Measurements from ENCODE around the gene PKDCC. TPM values are rescaled to one million over a fixed set of nuclear protein-coding genes. Genes with fewer than 3 reads are reported as not detected.

The PKDCC gene
- total and polyA plus RNA-seq, 7 experiments from 2014 or later = not detected

- no peak for DNase-seq
Observed at GRCh38 chr2:42059261-42059898, 11.6 kb downstream of the PKDCC start.

GRCh38 chr2:42060028-42060427 is 12.2 kb downstream of the PKDCC start:
- POLR2A ChIA-PET = no interaction called here
- peaks cover 0 to 1% (median 0%) of the 10 kb centered on the region in 7 donors for H3K4me1 Mint-ChIP-seq

More at GRCh38 chr2:42059261-42059898, 11.6 kb downstream of the PKDCC start:
- POLR2A ChIA-PET = no interaction called here
- Histone ChIP-seq H3K9me3 (ENCODE audit: control insufficient read depth in 2 of 3, low read length in 3 of 3) (no peaks in the 10 kb centered on the region), H3K27ac (ENCODE audit: low read depth, low read length) (no peak overlapping the region), H3K36me3 (ENCODE audit: control insufficient read depth in 2 of 3, insufficient read depth in 3 of 3, low read length in 3 of 3) (no peaks in the 10 kb centered on the region), H3K4me1 (ENCODE audit: control insufficient read depth in 2 of 2, insufficient read depth in 2 of 2, low read length in 2 of 2) (no peaks in the 10 kb centered on the region), H3K4me3 (ENCODE audit: low read length) (no peak overlapping the region), H3K27me3 (ENCODE audit: control insufficient read depth in 2 of 2, insufficient read depth in 2 of 2, low read length in 2 of 2) (no peaks in the 10 kb centered on the region)
- Mint-ChIP-seq H3K27ac (no peak overlapping the region), H3K9me3 (no peaks in the 10 kb centered on the region), H3K4me1 (peaks cover 0 to 1% (median 0%) of the 10 kb centered on the region in 7 donors), H3K4me3 (no peak overlapping the region), H3K27me3 (peaks cover 0 to 13% (median 0%) of the 10 kb centered on the region in 5 donors), H3K36me3 (no peaks in the 10 kb centered on the region)
- no peak for ATAC-seq
- intact Hi-C loops (cut with micrococcal nuclease) = no loop called here
- CTCF ChIA-PET = no interaction called here

GRCh38 chr2:42060718-42061619 is 13.1 kb downstream of the PKDCC start:
- intact Hi-C loops (cut with micrococcal nuclease) = no loop called here
- H3K4me3 Mint-ChIP-seq = no peak overlapping the region
- Histone ChIP-seq H3K27ac (ENCODE audit: low read depth, low read length) (no peak overlapping the region), H3K9me3 (ENCODE audit: control insufficient read depth in 2 of 3, low read length in 3 of 3) (no peaks in the 10 kb centered on the region), H3K4me1 (ENCODE audit: control insufficient read depth in 2 of 2, insufficient read depth in 2 of 2, low read length in 2 of 2) (no peaks in the 10 kb centered on the region), H3K36me3 (ENCODE audit: control insufficient read depth in 2 of 3, insufficient read depth in 3 of 3, low read length in 3 of 3) (no peaks in the 10 kb centered on the region), H3K4me3 (ENCODE audit: low read length) (no peak overlapping the region), H3K27me3 (ENCODE audit: control insufficient read depth in 2 of 2, insufficient read depth in 2 of 2, low read length in 2 of 2) (no peaks in the 10 kb centered on the region)
- CTCF ChIA-PET = no interaction called here
- DNase-seq = no peak
- ATAC-seq = peak; percentile 70
- no peaks in the 10 kb centered on the region for H3K9me3 Mint-ChIP-seq
- peaks cover 0 to 11% (median 0%) of the 10 kb centered on the region in 5 donors for H3K27me3 Mint-ChIP-seq
- no peak overlapping the region for H3K27ac Mint-ChIP-seq
- no peaks in the 10 kb centered on the region for H3K36me3 Mint-ChIP-seq
- POLR2A ChIA-PET = no interaction called here
- peaks cover 0 to 1% (median 0%) of the 10 kb centered on the region in 7 donors for H3K4me1 Mint-ChIP-seq

More at GRCh38 chr2:42060028-42060427, 12.2 kb downstream of the PKDCC start:
- CTCF ChIA-PET = no interaction called here
- H3K4me3 Mint-ChIP-seq = no peak overlapping the region
- H3K36me3 ChIP-seq (ENCODE audit: control insufficient read depth in 2 of 3, insufficient read depth in 3 of 3, low read length in 3 of 3) = no peaks in the 10 kb centered on the region
- no peaks in the 10 kb centered on the region for H3K27me3 ChIP-seq (ENCODE audit: control insufficient read depth in 2 of 2, insufficient read depth in 2 of 2, low read length in 2 of 2)
- intact Hi-C loops (cut with micrococcal nuclease) = no loop called here
- no peaks in the 10 kb centered on the region for H3K4me1 ChIP-seq (ENCODE audit: control insufficient read depth in 2 of 2, insufficient read depth in 2 of 2, low read length in 2 of 2)
- no peaks in the 10 kb centered on the region for H3K36me3 Mint-ChIP-seq
- no peaks in the 10 kb centered on the region for H3K9me3 ChIP-seq (ENCODE audit: control insufficient read depth in 2 of 3, low read length in 3 of 3)
- H3K9me3 Mint-ChIP-seq = no peaks in the 10 kb centered on the region
- H3K27ac Mint-ChIP-seq = no peak overlapping the region
- peaks cover 0 to 13% (median 0%) of the 10 kb centered on the region in 5 donors for H3K27me3 Mint-ChIP-seq
- H3K27ac ChIP-seq (ENCODE audit: low read depth, low read length) = no peak overlapping the region
- H3K4me3 ChIP-seq (ENCODE audit: low read length) = no peak overlapping the region
- ATAC-seq = no peak
- no peak for DNase-seq

- peaks cover 0 to 1% (median 0%) of the 10 kb centered on the region in 7 donors for H3K4me1 Mint-ChIP-seq
- H3K27me3 ChIP-seq (ENCODE audit: control insufficient read depth in 2 of 2, insufficient read depth in 2 of 2, low read length in 2 of 2) = no peaks in the 10 kb centered on the region
- no peaks in the 10 kb centered on the region for H3K36me3 ChIP-seq (ENCODE audit: control insufficient read depth in 2 of 3, insufficient read depth in 3 of 3, low read length in 3 of 3)
- ATAC-seq (no peak), DNase-seq (no peak)
- H3K27ac ChIP-seq (ENCODE audit: low read depth, low read length) = no peak overlapping the region
- intact Hi-C loops (cut with micrococcal nuclease) = no loop called here
- H3K36me3 Mint-ChIP-seq = no peaks in the 10 kb centered on the region
- H3K9me3 Mint-ChIP-seq = no peaks in the 10 kb centered on the region
- H3K27me3 Mint-ChIP-seq = peaks cover 0 to 7% (median 5%) of the 10 kb centered on the region in 5 donors
- no peaks in the 10 kb centered on the region for H3K4me1 ChIP-seq (ENCODE audit: control insufficient read depth in 2 of 2, insufficient read depth in 2 of 2, low read length in 2 of 2)
- ChIA-PET CTCF (no interaction called here), POLR2A (interaction anchor here (0.7 kb wide), 1 partner anchor 10 kb away, joined by 4 read pairs; no protein-coding TSS in a partner anchor)
- no peak overlapping the region for H3K4me3 Mint-ChIP-seq
- no peak overlapping the region for H3K27ac Mint-ChIP-seq
- no peak overlapping the region for H3K4me3 ChIP-seq (ENCODE audit: low read length)
- no peaks in the 10 kb centered on the region for H3K9me3 ChIP-seq (ENCODE audit: control insufficient read depth in 2 of 3, low read length in 3 of 3)
Observed at GRCh38 chr2:42061839-42062238, 14.0 kb downstream of the PKDCC start.

- intact Hi-C loops (cut with micrococcal nuclease) = no loop called here
- DNase-seq (no peak), ATAC-seq (no peak)
- Histone ChIP-seq H3K9me3 (ENCODE audit: control insufficient read depth in 2 of 3, low read length in 3 of 3) (no peaks in the 10 kb centered on the region), H3K4me1 (ENCODE audit: control insufficient read depth in 2 of 2, insufficient read depth in 2 of 2, low read length in 2 of 2) (no peaks in the 10 kb centered on the region), H3K4me3 (ENCODE audit: low read length) (no peak overlapping the region), H3K36me3 (ENCODE audit: control insufficient read depth in 2 of 3, insufficient read depth in 3 of 3, low read length in 3 of 3) (no peaks in the 10 kb centered on the region), H3K27me3 (ENCODE audit: control insufficient read depth in 2 of 2, insufficient read depth in 2 of 2, low read length in 2 of 2) (peaks cover 0 to 9% of the 10 kb centered on the region in 2 donors), H3K27ac (ENCODE audit: low read depth, low read length) (no peak overlapping the region)
- Mint-ChIP-seq H3K27ac (no peak overlapping the region), H3K4me1 (peaks cover 0 to 1% (median 0%) of the 10 kb centered on the region in 7 donors), H3K4me3 (no peak overlapping the region), H3K27me3 (peaks cover 9 to 21% (median 18%) of the 10 kb centered on the region in 5 donors), H3K36me3 (peaks cover 0 to 3% (median 0%) of the 10 kb centered on the region in 5 donors), H3K9me3 (peaks cover 0 to 2% (median 0%) of the 10 kb centered on the region in 11 donors)
- ChIA-PET CTCF (interaction anchor here (1.2 kb wide), 1 partner anchor 21 kb away, joined by 3 read pairs; no protein-coding TSS in a partner anchor), POLR2A (no interaction called here)
Observed at GRCh38 chr2:42063431-42064171, 15.8 kb downstream of the PKDCC start.

GRCh38 chr2:42064417-42064942 is 16.7 kb downstream of the PKDCC start:
- Mint-ChIP-seq H3K4me1 (peaks cover 0 to 2% (median 0%) of the 10 kb centered on the region in 7 donors), H3K4me3 (no peak overlapping the region), H3K27ac (no peak overlapping the region), H3K27me3 (peaks cover 14 to 26% (median 20%) of the 10 kb centered on the region in 5 donors), H3K9me3 (peaks cover 0 to 2% (median 0%) of the 10 kb centered on the region in 11 donors), H3K36me3 (peaks cover 0 to 3% (median 0%) of the 10 kb centered on the region in 5 donors)
- Histone ChIP-seq H3K27me3 (ENCODE audit: control insufficient read depth in 2 of 2, insufficient read depth in 2 of 2, low read length in 2 of 2) (peaks cover 0 to 9% of the 10 kb centered on the region in 2 donors), H3K4me3 (ENCODE audit: low read length) (no peak overlapping the region), H3K27ac (ENCODE audit: low read depth, low read length) (no peak overlapping the region), H3K9me3 (ENCODE audit: control insufficient read depth in 2 of 3, low read length in 3 of 3) (no peaks in the 10 kb centered on the region), H3K36me3 (ENCODE audit: control insufficient read depth in 2 of 3, insufficient read depth in 3 of 3, low read length in 3 of 3) (no peaks in the 10 kb centered on the region), H3K4me1 (ENCODE audit: control insufficient read depth in 2 of 2, insufficient read depth in 2 of 2, low read length in 2 of 2) (no peaks in the 10 kb centered on the region)
- DNase-seq = no peak
- CTCF ChIA-PET = interaction anchor here (1.2 kb wide), 1 partner anchor 20 kb away, joined by 3 read pairs; no protein-coding TSS in a partner anchor
- intact Hi-C loops (cut with micrococcal nuclease) = no loop called here
- no peak for ATAC-seq
- POLR2A ChIA-PET = no interaction called here

All from naive thymus-derived CD4-positive, alpha-beta T cell (primary cell).